ENCODE measurements around the gene CDH20. TPM values are rescaled to one million over a fixed set of nuclear protein-coding genes. Genes with fewer than 3 reads are reported as not detected.

The CDH20 gene
- total RNA-seq (under 1 TPM in 1 of 2 donors, not detected in 1; 0.17 TPM), polyA plus RNA-seq (ENCODE audit: insufficient read length in 6 of 6) (under 1 TPM; 0.18 to 0.48 (median 0.29) TPM)
- long read RNA-seq, donor 1, result 0 reads
- long read RNA-seq, donor 2, result 0 reads
- long read RNA-seq, donor 3, result 0 reads
- long read RNA-seq, donor 4, result 0 reads
- long read RNA-seq, donor 5, result 0 reads
- long read RNA-seq, donor 6, result 0 reads
- long read RNA-seq, donor 7, result 0 reads
- long read RNA-seq, donor 8, result 0 reads
- long read RNA-seq, donor 9, result 0 reads
- long read RNA-seq, donor 10, result 0 reads
- long read RNA-seq, donor 11, result 0 reads
- long read RNA-seq, donor 12, result 0 reads

GRCh38 chr18:61333271-61333745 is at the start of gene CDH20:
TSS of gene CDH20 (plus strand) at chr18:61333430.
- no peaks in the 10 kb centered on the region for H3K9me3 ChIP-seq
- no peaks in the 10 kb centered on the region for H3K36me3 ChIP-seq
- no peak within 1 kb of the TSS for H3K4me3 ChIP-seq
- intact Hi-C loops (cut with DNase I), result no loop called here
- DNase-seq (peak in 1 of 4 donors; percentile 73), ATAC-seq (no peak)
- no peak within 1 kb of the TSS for H3K27ac ChIP-seq
- H3K4me1 ChIP-seq, result peaks cover 7 to 15% of the 10 kb centered on the region in 2 donors
- TF ChIP-seq CTCF (IDR thresholded peaks at IDR 0.05), result no peak
- H3K27me3 ChIP-seq, result peaks cover 20 to 49% of the 10 kb centered on the region in 2 donors

- no peak for TF ChIP-seq CTCF (IDR thresholded peaks at IDR 0.05)
- ATAC-seq, result no peak
- no peak overlapping the region for H3K4me3 ChIP-seq
Measured at GRCh38 chr18:61284039-61284438, 49.2 kb upstream of the CDH20 start.

GRCh38 chr18:61285777-61286176 is 47.5 kb upstream of the CDH20 start:
- TF ChIP-seq CTCF (IDR thresholded peaks at IDR 0.05), result no peak
- Histone ChIP-seq H3K4me1 (no peaks in the 10 kb centered on the region), H3K27me3 (no peaks in the 10 kb centered on the region), H3K9me3 (peaks cover 0 to 14% of the 10 kb centered on the region in 2 donors), H3K36me3 (no peaks in the 10 kb centered on the region), H3K27ac (no peak overlapping the region), H3K4me3 (no peak overlapping the region)
- ATAC-seq (peak; percentile 82), DNase-seq (no peak)
- intact Hi-C loops (cut with DNase I), result no loop called here

More at GRCh38 chr18:61284039-61284438, 49.2 kb upstream of the CDH20 start:
- intact Hi-C loops (cut with DNase I), result no loop called here
- no peak overlapping the region for H3K27ac ChIP-seq
- H3K36me3 ChIP-seq, result no peaks in the 10 kb centered on the region
- peaks cover 0 to 17% of the 10 kb centered on the region in 2 donors for H3K9me3 ChIP-seq
- DNase-seq, result no peak
- H3K4me1 ChIP-seq, result no peaks in the 10 kb centered on the region
- H3K27me3 ChIP-seq, result no peaks in the 10 kb centered on the region

GRCh38 chr18:61286867-61287266 is 46.4 kb upstream of the CDH20 start:
- H3K27ac ChIP-seq, result no peak overlapping the region
- no peak overlapping the region for H3K4me3 ChIP-seq
- intact Hi-C loops (cut with DNase I), result no loop called here
- peaks cover 0 to 5% of the 10 kb centered on the region in 2 donors for H3K9me3 ChIP-seq
- H3K4me1 ChIP-seq, result no peaks in the 10 kb centered on the region
- no peak for DNase-seq
- no peak for ATAC-seq
- H3K36me3 ChIP-seq, result no peaks in the 10 kb centered on the region
- no peaks in the 10 kb centered on the region for H3K27me3 ChIP-seq
- TF ChIP-seq CTCF (IDR thresholded peaks at IDR 0.05), result no peak

- H3K4me1 ChIP-seq, result no peaks in the 10 kb centered on the region
- no peak overlapping the region for H3K4me3 ChIP-seq
- no peak overlapping the region for H3K27ac ChIP-seq
- no peak for TF ChIP-seq CTCF (IDR thresholded peaks at IDR 0.05)
- H3K9me3 ChIP-seq, result no peaks in the 10 kb centered on the region
- no peak for DNase-seq
- no peak for ATAC-seq
- intact Hi-C loops (cut with DNase I), result no loop called here
- no peaks in the 10 kb centered on the region for H3K27me3 ChIP-seq
- H3K36me3 ChIP-seq, result no peaks in the 10 kb centered on the region
Measured at GRCh38 chr18:61290616-61291015, 42.6 kb upstream of the CDH20 start.

Measured in left lung (tissue), 14 donors.